Ovary (tissue), 9 donors: ENCODE measurements around the gene CDC23. TPM values are rescaled to one million over a fixed set of nuclear protein-coding genes. Genes with fewer than 3 reads are reported as not detected.

Experiments used
- DNase-seq, 5 donors: peaks; one replicate each; pipeline ENCODE4 v3.0.0-alpha.2; 2019 to 2020
- H3K27ac ChIP-seq, 2 donors: fragments of 200-600 bp; one replicate each; pipeline versions ENCODE4 v1.5.1 to v1.8.0; 2019 to 2022
- H3K27me3 ChIP-seq: fragments of 200-600 bp; one replicate; pipeline ENCODE4 v1.8.0; 2022
- H3K36me3 ChIP-seq: fragments of 200-600 bp; sonication (generic); one replicate; pipeline ENCODE4 v1.5.1; 2019
- H3K4me1 ChIP-seq: one replicate; pipeline ENCODE4 v1.8.1; 2013; ENCODE audit warnings: mild to moderate bottlenecking, moderate library complexity; ENCODE audit not compliant: insufficient read depth
- H3K4me3 ChIP-seq: fragments of 200-600 bp; sonication (generic); one replicate; pipeline ENCODE4 v1.5.1; 2017
- H3K9me3 ChIP-seq, 2 donors: fragments of 200-600 bp in 1 of 2; sonication (generic) in 1 of 2; one replicate each; pipeline versions ENCODE4 v1.5.1 to v1.8.1; 2013 to 2019; ENCODE audit warnings: mild to moderate bottlenecking in 1 of 2, moderate library complexity in 1 of 2
- EP300 ChIP-seq: sonication (generic); formaldehyde crosslinking; IDR thresholded peaks from one replicate; pipeline ENCODE4 v1.6.1; 2017; ENCODE audit warnings: antibody characterized with exemption
- POLR2A ChIP-seq: fragments of 450-650 bp; IDR thresholded peaks from one replicate; pipeline ENCODE4 v1.6.1; 2017; ENCODE audit warnings: antibody characterized with exemption, mild to moderate bottlenecking, moderate library complexity
- WGBS, 3 donors: extraction: QIAGEN DNeasy Blood & Tissue Kit in 1 of 3; methylation state at CpG; one replicate each; pipeline versions ENCODE4 v1.1.5 to v1.1.7; 2013 to 2017; 5-methylcytosine and 5-hydroxymethylcytosine counted together
- intact Hi-C, 4 donors: fragments of 100-400 bp; cut with DNase I; formaldehyde crosslinking; loops; one replicate each; pipeline versions ENCODE4 v1.11.0 to v1.15.1; 2022 to 2023
- polyA plus RNA-seq, 2 donors: library from polyadenylated mRNA; stranded (reverse); fragments of 200-250 nt in 1 of 2; fragments of 350-450 nt in 1 of 2; fragmentation: Illumina TruSeq in 1 of 2; extraction: RNeasy Lipid Tissue Mini Kit (QIAGEN cat#74804) in 1 of 2; gene quantifications; one replicate each; pipeline ENCODE4 v1.2.3, GENCODE V29; 2013 to 2014
- total RNA-seq, 7 donors: library from RNA; depleted of rRNA in 2 of 7; stranded (reverse); fragments of >200 nt in 2 of 7; fragmentation: NEBNext Ultra II Directional in 3 of 7; extraction: Animal tissue kit (Norgen Biotek cat#: 25700) in 3 of 7; gene quantifications; one replicate each; pipeline versions ENCODE4 v1.1.0 to v1.2.4, GENCODE V29; 2016 to 2023
- TF ChIP-seq, protein P1 (sequence below), 3 donors: fragments of 450-650 bp in 2 of 3; fragments of 200-600 bp in 1 of 3; IDR thresholded peaks; one replicate each; pipeline versions ENCODE4 v1.5.1 to v1.8.0; 2016 to 2022; ENCODE audit warnings: antibody characterized with exemption in 3 of 3, mild to moderate bottlenecking in 1 of 3
- donor health status: DM: no; HTN: no; CAD: no; lungs with moderate emphysema.
- donor health status: DM: no; HTN: no; CAD: no.
- donor health status: Bipolar disorder and iron deficiency.
- donor health status: DM: yes; HTN: yes; CAD: no.
- donor health status: DM: no; HTN: no; CAD: no.
- donor health status: DM: yes; HTN: yes; CAD: no.

Gene CDC23
- total and polyA plus RNA-seq, 9 donors: 10.6 to 28.8 (median 21.6) TPM

DNA sequence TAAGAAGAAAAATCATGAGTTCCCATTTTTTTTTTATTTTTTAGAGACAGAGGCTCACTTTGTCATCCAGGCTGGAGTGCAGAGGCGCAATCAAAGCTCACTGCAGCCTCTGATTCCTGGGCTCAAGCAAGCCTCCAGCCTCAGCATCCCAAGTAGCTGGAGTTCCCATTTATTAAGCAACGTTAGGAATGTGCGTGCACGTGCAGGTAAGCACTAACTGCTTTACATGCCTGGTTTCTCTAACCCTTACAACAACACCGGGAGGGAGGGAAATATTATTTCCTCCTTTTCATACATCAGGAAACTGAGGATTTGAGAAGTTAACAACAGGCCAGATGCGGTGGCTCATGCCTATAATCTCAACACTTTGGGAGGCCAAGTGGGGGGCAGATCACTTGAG, 16.3 kb upstream of the CDC23 start:
- no peaks in the 10 kb centered on the region for H3K9me3 ChIP-seq
- no peaks in the 10 kb centered on the region for H3K27me3 ChIP-seq
- intact Hi-C loops: no loop called here
- no peak for DNase-seq
- peaks cover 1% of the 10 kb centered on the region for H3K4me1 ChIP-seq
- H3K27ac ChIP-seq: no peak overlapping the region
- WGBS, 3 donors: 78 to 82% (median 78%) methylated on average over 6 of the region's 6 CpGs
- no peak overlapping the region for H3K4me3 ChIP-seq
- H3K36me3 ChIP-seq: no peaks in the 10 kb centered on the region
- TF ChIP-seq, protein P1, sequence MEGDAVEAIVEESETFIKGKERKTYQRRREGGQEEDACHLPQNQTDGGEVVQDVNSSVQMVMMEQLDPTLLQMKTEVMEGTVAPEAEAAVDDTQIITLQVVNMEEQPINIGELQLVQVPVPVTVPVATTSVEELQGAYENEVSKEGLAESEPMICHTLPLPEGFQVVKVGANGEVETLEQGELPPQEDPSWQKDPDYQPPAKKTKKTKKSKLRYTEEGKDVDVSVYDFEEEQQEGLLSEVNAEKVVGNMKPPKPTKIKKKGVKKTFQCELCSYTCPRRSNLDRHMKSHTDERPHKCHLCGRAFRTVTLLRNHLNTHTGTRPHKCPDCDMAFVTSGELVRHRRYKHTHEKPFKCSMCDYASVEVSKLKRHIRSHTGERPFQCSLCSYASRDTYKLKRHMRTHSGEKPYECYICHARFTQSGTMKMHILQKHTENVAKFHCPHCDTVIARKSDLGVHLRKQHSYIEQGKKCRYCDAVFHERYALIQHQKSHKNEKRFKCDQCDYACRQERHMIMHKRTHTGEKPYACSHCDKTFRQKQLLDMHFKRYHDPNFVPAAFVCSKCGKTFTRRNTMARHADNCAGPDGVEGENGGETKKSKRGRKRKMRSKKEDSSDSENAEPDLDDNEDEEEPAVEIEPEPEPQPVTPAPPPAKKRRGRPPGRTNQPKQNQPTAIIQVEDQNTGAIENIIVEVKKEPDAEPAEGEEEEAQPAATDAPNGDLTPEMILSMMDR (IDR thresholded peaks at IDR 0.05): no peak
- TF ChIP-seq EP300: no peak
- no peak for TF ChIP-seq POLR2A

DNA sequence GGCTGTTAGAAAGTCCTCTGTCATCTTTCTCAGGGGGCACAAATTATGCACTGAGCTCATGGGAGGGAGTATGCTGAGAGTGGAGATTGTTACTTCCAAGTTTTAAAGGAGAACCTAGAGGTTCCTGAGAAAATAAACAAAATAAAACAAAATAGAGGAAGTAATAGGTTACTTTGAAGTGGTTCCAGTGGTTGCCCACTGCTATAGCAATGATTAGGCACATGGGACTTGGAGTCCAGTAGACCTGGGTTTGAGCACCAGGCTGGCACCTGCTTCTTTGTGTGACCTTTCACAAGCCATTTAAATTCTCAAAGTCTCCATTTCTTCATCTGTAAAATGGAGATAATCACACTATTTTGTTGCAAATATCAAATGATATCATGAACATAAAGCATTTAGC, 13.8 kb upstream of the CDC23 start:
- TF ChIP-seq EP300 (no peak), POLR2A (no peak)
- TF ChIP-seq, protein P1 (IDR thresholded peaks at IDR 0.05): no peak
- intact Hi-C loops: no loop called here
- no peaks in the 10 kb centered on the region for H3K36me3 ChIP-seq

DNA sequence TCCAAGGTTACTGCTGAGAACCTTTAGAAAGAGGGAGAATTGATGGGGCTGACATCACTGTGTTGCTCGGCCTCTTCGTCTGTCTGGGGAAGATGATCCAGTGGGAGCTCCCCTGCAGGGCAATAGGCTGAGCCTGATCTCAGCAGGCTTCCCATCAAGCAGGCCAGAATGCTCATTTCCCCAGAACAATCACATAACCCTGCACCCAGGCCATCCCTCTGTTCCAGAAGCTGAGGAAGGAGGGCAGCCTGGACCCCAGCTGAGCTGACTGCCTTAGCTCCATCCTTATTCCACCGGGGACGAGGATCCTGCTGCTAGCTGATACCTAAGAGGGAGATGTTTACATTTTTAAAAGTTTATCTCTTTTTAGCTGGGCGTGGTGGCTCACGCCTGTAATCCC, 11.6 kb upstream of the CDC23 start:
- no peak overlapping the region for H3K4me3 ChIP-seq
- H3K27ac ChIP-seq: no peak overlapping the region
- no peaks in the 10 kb centered on the region for H3K4me1 ChIP-seq
- intact Hi-C loops: no loop called here
- H3K36me3 ChIP-seq: no peaks in the 10 kb centered on the region
- DNase-seq: no peak
- H3K27me3 ChIP-seq: no peaks in the 10 kb centered on the region
- no peaks in the 10 kb centered on the region for H3K9me3 ChIP-seq
- TF ChIP-seq, protein P1 (IDR thresholded peaks at IDR 0.05): no peak
- TF ChIP-seq EP300 (no peak), POLR2A (no peak)
- 78 to 82% (median 78%) methylated on average over 6 of the region's 6 CpGs for WGBS, 3 donors

More for the DNA sequence above, 13.8 kb upstream of the CDC23 start:
- Histone ChIP-seq H3K27ac (no peak overlapping the region), H3K9me3 (no peaks in the 10 kb centered on the region), H3K27me3 (no peaks in the 10 kb centered on the region), H3K4me1 (peaks cover 1% of the 10 kb centered on the region), H3K4me3 (no peak overlapping the region)
- DNase-seq: no peak

DNA sequence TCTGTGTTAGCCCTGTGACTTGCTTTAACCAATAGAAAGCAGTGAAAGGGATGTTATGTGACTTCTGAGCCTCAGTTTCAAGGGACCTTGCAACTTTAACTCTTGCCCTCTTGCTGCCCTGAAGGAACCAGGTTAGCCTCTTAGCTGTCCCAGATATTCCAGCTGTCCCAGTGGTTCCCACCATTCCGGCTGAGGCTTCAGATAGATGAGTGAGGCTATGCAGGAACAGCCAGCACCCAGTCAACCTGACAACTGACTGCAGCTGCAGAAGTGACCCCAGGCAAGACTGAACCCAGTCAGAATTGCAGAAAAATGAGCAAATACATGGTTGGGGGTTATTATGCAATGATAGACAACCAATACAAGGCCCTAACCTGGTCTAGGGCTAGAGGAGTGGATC, 10.4 kb upstream of the CDC23 start:
- Histone ChIP-seq H3K27me3 (no peaks in the 10 kb centered on the region), H3K36me3 (no peaks in the 10 kb centered on the region), H3K4me1 (no peaks in the 10 kb centered on the region), H3K27ac (no peak overlapping the region), H3K9me3 (no peaks in the 10 kb centered on the region), H3K4me3 (no peak overlapping the region)
- DNase-seq: no peak
- 94 to 96% (median 95%) methylated on average over 1 of the region's 1 CpG for WGBS, 3 donors
- intact Hi-C loops: no loop called here
- TF ChIP-seq, protein P1 (IDR thresholded peaks at IDR 0.05): no peak

DNA sequence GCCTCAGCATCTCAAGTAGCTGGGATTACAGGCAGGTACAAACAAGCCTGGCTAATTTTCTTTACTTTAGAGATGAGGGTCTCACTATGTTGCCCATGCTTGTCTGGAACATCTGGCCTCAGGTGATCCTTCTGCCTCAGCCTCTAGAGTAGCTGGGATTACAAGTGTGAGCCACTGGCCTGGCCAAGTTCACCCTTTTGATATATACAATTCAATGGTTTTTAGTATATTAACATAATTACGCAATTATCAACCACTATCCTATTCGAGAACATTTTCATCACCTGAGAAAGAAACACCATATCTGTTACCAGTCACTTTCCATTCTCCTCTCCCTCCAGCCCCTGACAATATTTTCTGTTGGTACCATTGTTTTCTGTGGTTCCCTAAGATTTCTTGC, 3.7 kb upstream of the CDC23 start:
- Histone ChIP-seq H3K9me3 (no peaks in the 10 kb centered on the region), H3K27ac (no peak overlapping the region), H3K36me3 (no peaks in the 10 kb centered on the region), H3K4me1 (peaks cover 3% of the 10 kb centered on the region), H3K4me3 (no peak overlapping the region), H3K27me3 (no peaks in the 10 kb centered on the region)
- WGBS, 3 donors: 82 to 93% (median 87%) methylated on average over 2 of the region's 2 CpGs
- no peak for DNase-seq
- intact Hi-C loops: no loop called here
- TF ChIP-seq POLR2A (no peak), EP300 (no peak)
- TF ChIP-seq, protein P1 (IDR thresholded peaks at IDR 0.05): no peak
